Prostate gland (tissue), 2 donors: ENCODE measurements around the gene CTSA.
"Not testable (repeated sequence)": the region's sequence is repeated elsewhere in the genome, so short reads cannot be mapped to it uniquely, and the experiment has no call there.

Source experiments
- CTCF ChIP-seq, 4 experiments: fragments of 200-600 bp in 2 of 4; fragments of 450-650 bp in 2 of 4; sonication (generic) in 2 of 4; IDR thresholded peaks; 1 replicate in 3 of 4; 2 replicates in 1 of 4; pipeline ENCODE4 v1.5.1; 2016 to 2019; ENCODE audit warnings: antibody characterized with exemption in 4 of 4, mild to moderate bottlenecking in 2 of 4, moderate library complexity in 2 of 4
- POLR2A ChIP-seq: fragments of 450-650 bp; IDR thresholded peaks from one replicate; pipeline ENCODE4 v1.6.1; 2016; ENCODE audit warnings: antibody characterized with exemption, mild to moderate bottlenecking
- POLR2AphosphoS5 ChIP-seq: sonication (generic); formaldehyde crosslinking; IDR thresholded peaks from one replicate; pipeline ENCODE4 v1.6.1; 2017; ENCODE audit warnings: antibody characterized with exemption

- not testable (repeated sequence) for TF ChIP-seq CTCF (IDR thresholded peaks at IDR 0.05); POLR2AphosphoS5; POLR2A
Measured at GRCh38 chr20:45901332-45901731, 10.2 kb downstream of the CTSA start.
